Neural cell (in vitro differentiated cells): ENCODE measurements around the gene TSSC4. TPM values are rescaled to one million over a fixed set of nuclear protein-coding genes. Genes with fewer than 3 reads are reported as not detected.

Experiments
- H2AFZ ChIP-seq: fragments of 200-600, 300-800 bp; sonication (generic), shearing (Covaris generic); 2 replicates; pipeline ENCODE4 v1.6.0; 2014; ENCODE audit warnings: low read depth, mild to moderate bottlenecking, antibody characterized with exemption, low read length, moderate library complexity
- H3F3A ChIP-seq: fragments of 200-600 bp; shearing (Covaris generic); 2 replicates; pipeline ENCODE4 v1.6.1; 2016; ENCODE audit warnings: mild to moderate bottlenecking, moderate library complexity, mixed read lengths, antibody characterized with exemption, low read length; ENCODE audit not compliant: insufficient read depth, poor library complexity, severe bottlenecking
- H3K27ac ChIP-seq: fragments of 200-600, 300-800 bp; sonication (generic), shearing (Covaris generic); 2 replicates; pipeline ENCODE4 v1.5.1; 2014; ENCODE audit warnings: mild to moderate bottlenecking, low read length, moderate library complexity
- H3K27me3 ChIP-seq: fragments of 300-800, 200-600 bp; sonication (generic), shearing (Covaris generic); 2 replicates; pipeline ENCODE4 v1.6.0; 2014; ENCODE audit warnings: mild to moderate bottlenecking, low read depth, low read length, moderate library complexity; ENCODE audit not compliant: insufficient read depth
- H3K36me3 ChIP-seq: fragments of 300-800, 200-600 bp; sonication (generic), shearing (Covaris generic); 2 replicates; pipeline ENCODE4 v1.5.1; 2014; ENCODE audit warnings: mild to moderate bottlenecking, antibody characterized with exemption, low read length, moderate library complexity; ENCODE audit not compliant: insufficient read depth
- H3K4me2 ChIP-seq: fragments of 300-800, 200-600 bp; sonication (generic), shearing (Covaris generic); 2 replicates; pipeline ENCODE4 v1.6.0; 2014; ENCODE audit warnings: mild to moderate bottlenecking, low read length
- H3K4me3 ChIP-seq: fragments of 300-800, 200-600 bp; sonication (generic), shearing (Covaris generic); 2 replicates; pipeline ENCODE4 v1.5.1; 2014; ENCODE audit warnings: mild to moderate bottlenecking, low read length, moderate library complexity
- H3K79me2 ChIP-seq: fragments of 200-600 bp; shearing (Covaris generic); replicated peaks from 2 replicates; pipeline ENCODE4 v1.6.0; 2014; ENCODE audit warnings: mild to moderate bottlenecking, low read length, moderate library complexity; ENCODE audit not compliant: insufficient read depth
- H3K9ac ChIP-seq: fragments of 300-800, 200-600 bp; sonication (generic), shearing (Covaris generic); 2 replicates; pipeline ENCODE4 v1.6.1; 2016; ENCODE audit warnings: mild to moderate bottlenecking, low read length, mixed read lengths
- H3K9me2 ChIP-seq: fragments of 200-600 bp; shearing (Covaris generic); 2 replicates; pipeline ENCODE4 v1.6.1; 2016; ENCODE audit warnings: mild to moderate bottlenecking, low read length, mixed read lengths; ENCODE audit not compliant: insufficient read depth
- H3K9me3 ChIP-seq: fragments of 200-600, 300-800 bp; sonication (generic), shearing (Covaris generic); 2 replicates; pipeline ENCODE4 v1.6.1; 2016; ENCODE audit warnings: mild to moderate bottlenecking, mixed run types, low read length, moderate library complexity, mixed read lengths
- H4K20me1 ChIP-seq: fragments of 200-600 bp; shearing (Covaris generic); 2 replicates; pipeline ENCODE4 v1.6.1; 2016; ENCODE audit warnings: mild to moderate bottlenecking, mixed run types; ENCODE audit not compliant: insufficient read depth
- EP300 ChIP-seq: fragments of 450-650 bp; conservative IDR thresholded peaks from 2 replicates; pipeline ENCODE4 v1.6.1; 2014; ENCODE audit warnings: antibody characterized with exemption, mild to moderate bottlenecking, moderate library complexity; ENCODE audit not compliant: poor library complexity, severe bottlenecking
- EZH2 ChIP-seq: fragments of 200-600, 300-800 bp; shearing (Covaris generic), sonication (generic); IDR thresholded peaks from 2 replicates; pipeline ENCODE4 v1.6.1; 2014; ENCODE audit warnings: antibody characterized with exemption, low read length, borderline replicate concordance, mild to moderate bottlenecking; ENCODE audit not compliant: insufficient read depth, poor library complexity, severe bottlenecking
- MXI1 ChIP-seq: fragments of 450-650 bp; conservative IDR thresholded peaks from 2 replicates; pipeline ENCODE4 v1.6.1; 2014; ENCODE audit warnings: antibody characterized with exemption, mild to moderate bottlenecking; ENCODE audit not compliant: poor library complexity, severe bottlenecking
- POLR2AphosphoS5 ChIP-seq: IDR thresholded peaks from 2 replicates; pipeline ENCODE4 v1.6.1; 2012
- RAD21 ChIP-seq: fragments of 450-650 bp; conservative IDR thresholded peaks from 2 replicates; pipeline ENCODE4 v1.6.1; 2014; ENCODE audit warnings: antibody characterized with exemption, mild to moderate bottlenecking, moderate library complexity
- SMC3 ChIP-seq: fragments of 450-650 bp; conservative IDR thresholded peaks from 2 replicates; pipeline ENCODE4 v1.6.1; 2014; ENCODE audit warnings: antibody characterized with exemption, mild to moderate bottlenecking, moderate library complexity; ENCODE audit not compliant: poor library complexity
- TAF1 ChIP-seq: IDR thresholded peaks from 2 replicates; pipeline ENCODE4 v1.6.1; 2012; ENCODE audit warnings: low read depth
- polyA plus RNA-seq: library from polyadenylated mRNA; depleted of rRNA; stranded (reverse); fragments of >200 nt; gene quantifications from 2 replicates; pipeline ENCODE4 v1.2.3, GENCODE V29; 2014
- TF ChIP-seq, protein P1 (sequence below): IDR thresholded peaks from 2 replicates; pipeline ENCODE4 v1.6.1; 2012; ENCODE audit warnings: borderline replicate concordance
- TF ChIP-seq, protein P2 (sequence below): fragments of 450-650 bp; IDR thresholded peaks from 2 replicates; pipeline ENCODE4 v1.5.1; 2014; ENCODE audit warnings: antibody characterized with exemption, mild to moderate bottlenecking, moderate library complexity; ENCODE audit not compliant: poor library complexity, severe bottlenecking

The TSSC4 gene
- polyA plus RNA-seq, 1 donor from 2014 or later, result 54.3 TPM

DNA sequence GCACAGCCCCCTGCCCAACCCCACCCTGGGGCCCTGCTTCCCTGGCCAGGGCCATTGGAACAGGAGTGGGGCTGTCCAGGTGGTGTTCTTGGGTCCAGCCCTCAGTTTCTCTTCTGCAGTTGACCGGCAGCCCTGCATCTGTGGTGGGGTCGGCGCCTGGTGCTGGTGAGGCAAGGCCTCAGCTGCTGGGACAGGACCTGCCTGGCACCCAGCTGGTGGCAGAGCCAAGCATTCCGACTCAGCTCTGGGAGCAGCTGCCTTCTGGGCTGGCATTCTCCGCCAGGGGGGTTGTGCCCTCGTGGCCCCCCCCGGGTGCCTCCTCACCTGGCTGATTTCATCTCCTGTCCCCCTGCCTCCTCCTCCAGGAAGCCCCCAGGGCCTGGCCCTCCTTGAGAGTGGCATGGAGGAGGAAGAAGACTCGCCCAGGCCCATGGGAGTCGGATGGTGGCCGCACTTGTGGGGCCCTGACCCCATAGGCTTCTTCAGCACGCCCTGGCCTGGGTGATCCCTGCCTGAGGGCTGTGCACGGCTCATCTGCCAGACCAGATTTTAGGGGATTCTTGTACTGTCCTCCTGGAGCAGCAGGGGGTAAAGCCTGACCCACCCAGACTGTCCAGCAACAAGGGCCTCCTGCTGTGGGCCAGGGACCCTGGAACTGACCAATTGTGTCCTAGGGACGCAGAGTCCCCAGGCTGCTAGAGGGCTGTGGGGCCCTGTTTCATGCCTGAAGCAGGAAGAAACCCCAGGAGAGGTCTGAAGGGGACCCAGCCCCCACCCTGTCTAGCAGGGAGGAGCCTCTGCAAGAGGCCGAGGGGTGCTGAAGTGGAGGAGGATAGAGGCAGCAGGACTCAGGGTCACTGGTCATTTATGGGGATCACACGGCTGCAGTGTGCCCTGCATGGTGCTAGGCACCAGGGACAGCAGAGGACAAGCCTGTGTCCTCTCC is 11.8 kb upstream of the TSSC4 start:
- H3F3A ChIP-seq, result no peaks in the 10 kb centered on the region
- peaks cover 16% of the 10 kb centered on the region for H3K79me2 ChIP-seq
- no peak overlapping the region for H3K4me2 ChIP-seq
- no peaks in the 10 kb centered on the region for H4K20me1 ChIP-seq
- no peaks in the 10 kb centered on the region for H3K9me3 ChIP-seq
- no peak overlapping the region for H3K4me3 ChIP-seq
- H3K9me2 ChIP-seq, result no peaks in the 10 kb centered on the region
- H2AFZ ChIP-seq, result no peak overlapping the region
- no peaks in the 10 kb centered on the region for H3K27me3 ChIP-seq
- no peak overlapping the region for H3K27ac ChIP-seq
- no peak overlapping the region for H3K9ac ChIP-seq
- H3K36me3 ChIP-seq, result no peaks in the 10 kb centered on the region
- TF ChIP-seq SMC3, result no peak

DNA sequence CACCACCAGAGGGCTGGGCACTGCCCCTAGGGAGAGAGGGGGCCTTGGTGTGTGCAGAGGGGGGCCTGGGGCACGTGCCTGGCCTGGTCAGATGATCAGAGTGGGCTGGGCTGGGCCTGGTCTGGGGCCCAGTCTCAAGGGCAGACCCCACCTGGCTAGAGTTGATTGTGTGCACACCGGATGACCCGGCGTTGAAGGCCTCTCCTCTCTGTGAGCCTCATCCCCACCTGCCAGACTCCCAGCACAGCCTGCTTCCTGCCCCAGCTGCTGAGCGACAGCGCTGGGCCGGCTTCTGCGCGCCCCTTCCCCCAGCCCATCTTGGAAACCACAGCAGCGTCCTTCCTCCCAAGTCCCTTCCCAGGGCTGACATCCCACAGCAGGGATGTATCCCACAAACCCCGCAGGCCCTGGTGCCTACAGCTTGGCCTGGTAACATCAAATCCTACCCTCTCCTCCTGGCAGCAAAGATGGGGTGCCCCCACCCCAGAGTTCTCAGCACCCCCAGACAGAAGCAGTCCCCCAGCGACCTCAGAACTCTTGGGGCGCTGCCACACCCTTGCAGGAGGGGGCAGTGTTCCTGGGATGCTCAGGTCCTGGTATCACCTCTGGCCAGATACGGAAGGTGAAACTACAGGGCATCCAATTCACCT is 11.0 kb upstream of the TSSC4 start:
- peaks cover 16% of the 10 kb centered on the region for H3K79me2 ChIP-seq
- no peaks in the 10 kb centered on the region for H3K9me2 ChIP-seq
- no peak overlapping the region for H3K9ac ChIP-seq
- TF ChIP-seq, protein P1, sequence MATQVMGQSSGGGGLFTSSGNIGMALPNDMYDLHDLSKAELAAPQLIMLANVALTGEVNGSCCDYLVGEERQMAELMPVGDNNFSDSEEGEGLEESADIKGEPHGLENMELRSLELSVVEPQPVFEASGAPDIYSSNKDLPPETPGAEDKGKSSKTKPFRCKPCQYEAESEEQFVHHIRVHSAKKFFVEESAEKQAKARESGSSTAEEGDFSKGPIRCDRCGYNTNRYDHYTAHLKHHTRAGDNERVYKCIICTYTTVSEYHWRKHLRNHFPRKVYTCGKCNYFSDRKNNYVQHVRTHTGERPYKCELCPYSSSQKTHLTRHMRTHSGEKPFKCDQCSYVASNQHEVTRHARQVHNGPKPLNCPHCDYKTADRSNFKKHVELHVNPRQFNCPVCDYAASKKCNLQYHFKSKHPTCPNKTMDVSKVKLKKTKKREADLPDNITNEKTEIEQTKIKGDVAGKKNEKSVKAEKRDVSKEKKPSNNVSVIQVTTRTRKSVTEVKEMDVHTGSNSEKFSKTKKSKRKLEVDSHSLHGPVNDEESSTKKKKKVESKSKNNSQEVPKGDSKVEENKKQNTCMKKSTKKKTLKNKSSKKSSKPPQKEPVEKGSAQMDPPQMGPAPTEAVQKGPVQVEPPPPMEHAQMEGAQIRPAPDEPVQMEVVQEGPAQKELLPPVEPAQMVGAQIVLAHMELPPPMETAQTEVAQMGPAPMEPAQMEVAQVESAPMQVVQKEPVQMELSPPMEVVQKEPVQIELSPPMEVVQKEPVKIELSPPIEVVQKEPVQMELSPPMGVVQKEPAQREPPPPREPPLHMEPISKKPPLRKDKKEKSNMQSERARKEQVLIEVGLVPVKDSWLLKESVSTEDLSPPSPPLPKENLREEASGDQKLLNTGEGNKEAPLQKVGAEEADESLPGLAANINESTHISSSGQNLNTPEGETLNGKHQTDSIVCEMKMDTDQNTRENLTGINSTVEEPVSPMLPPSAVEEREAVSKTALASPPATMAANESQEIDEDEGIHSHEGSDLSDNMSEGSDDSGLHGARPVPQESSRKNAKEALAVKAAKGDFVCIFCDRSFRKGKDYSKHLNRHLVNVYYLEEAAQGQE, result no peak
- TF ChIP-seq RAD21 (no peak), POLR2AphosphoS5 (no peak), EP300 (no peak), EZH2 (no peak), SMC3 (no peak), MXI1 (no peak), TAF1 (no peak)
- TF ChIP-seq, protein P2, sequence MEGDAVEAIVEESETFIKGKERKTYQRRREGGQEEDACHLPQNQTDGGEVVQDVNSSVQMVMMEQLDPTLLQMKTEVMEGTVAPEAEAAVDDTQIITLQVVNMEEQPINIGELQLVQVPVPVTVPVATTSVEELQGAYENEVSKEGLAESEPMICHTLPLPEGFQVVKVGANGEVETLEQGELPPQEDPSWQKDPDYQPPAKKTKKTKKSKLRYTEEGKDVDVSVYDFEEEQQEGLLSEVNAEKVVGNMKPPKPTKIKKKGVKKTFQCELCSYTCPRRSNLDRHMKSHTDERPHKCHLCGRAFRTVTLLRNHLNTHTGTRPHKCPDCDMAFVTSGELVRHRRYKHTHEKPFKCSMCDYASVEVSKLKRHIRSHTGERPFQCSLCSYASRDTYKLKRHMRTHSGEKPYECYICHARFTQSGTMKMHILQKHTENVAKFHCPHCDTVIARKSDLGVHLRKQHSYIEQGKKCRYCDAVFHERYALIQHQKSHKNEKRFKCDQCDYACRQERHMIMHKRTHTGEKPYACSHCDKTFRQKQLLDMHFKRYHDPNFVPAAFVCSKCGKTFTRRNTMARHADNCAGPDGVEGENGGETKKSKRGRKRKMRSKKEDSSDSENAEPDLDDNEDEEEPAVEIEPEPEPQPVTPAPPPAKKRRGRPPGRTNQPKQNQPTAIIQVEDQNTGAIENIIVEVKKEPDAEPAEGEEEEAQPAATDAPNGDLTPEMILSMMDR, result no peak
- H3K36me3 ChIP-seq, result no peaks in the 10 kb centered on the region
- no peak overlapping the region for H3K4me3 ChIP-seq
- H3K4me2 ChIP-seq, result no peak overlapping the region
- no peaks in the 10 kb centered on the region for H3K27me3 ChIP-seq
- H2AFZ ChIP-seq, result no peak overlapping the region
- H4K20me1 ChIP-seq, result no peaks in the 10 kb centered on the region
- no peaks in the 10 kb centered on the region for H3K9me3 ChIP-seq
- no peak overlapping the region for H3K27ac ChIP-seq
- no peaks in the 10 kb centered on the region for H3F3A ChIP-seq
